SIG-M5 treated with dmso at 0.1 percent for 504 hours (cell line): ENCODE data around the gene CPXM2.
A peak's percentile ranks its signal among the peaks of the same experiment; 100 is the strongest.

ENCODE experiments used
- DNase-seq: peaks from one replicate; lab custom pipeline; 2025; ENCODE audit not compliant: unreplicated experiment; lab: John Stamatoyannopoulos, UW

Gene CPXM2

DNA sequence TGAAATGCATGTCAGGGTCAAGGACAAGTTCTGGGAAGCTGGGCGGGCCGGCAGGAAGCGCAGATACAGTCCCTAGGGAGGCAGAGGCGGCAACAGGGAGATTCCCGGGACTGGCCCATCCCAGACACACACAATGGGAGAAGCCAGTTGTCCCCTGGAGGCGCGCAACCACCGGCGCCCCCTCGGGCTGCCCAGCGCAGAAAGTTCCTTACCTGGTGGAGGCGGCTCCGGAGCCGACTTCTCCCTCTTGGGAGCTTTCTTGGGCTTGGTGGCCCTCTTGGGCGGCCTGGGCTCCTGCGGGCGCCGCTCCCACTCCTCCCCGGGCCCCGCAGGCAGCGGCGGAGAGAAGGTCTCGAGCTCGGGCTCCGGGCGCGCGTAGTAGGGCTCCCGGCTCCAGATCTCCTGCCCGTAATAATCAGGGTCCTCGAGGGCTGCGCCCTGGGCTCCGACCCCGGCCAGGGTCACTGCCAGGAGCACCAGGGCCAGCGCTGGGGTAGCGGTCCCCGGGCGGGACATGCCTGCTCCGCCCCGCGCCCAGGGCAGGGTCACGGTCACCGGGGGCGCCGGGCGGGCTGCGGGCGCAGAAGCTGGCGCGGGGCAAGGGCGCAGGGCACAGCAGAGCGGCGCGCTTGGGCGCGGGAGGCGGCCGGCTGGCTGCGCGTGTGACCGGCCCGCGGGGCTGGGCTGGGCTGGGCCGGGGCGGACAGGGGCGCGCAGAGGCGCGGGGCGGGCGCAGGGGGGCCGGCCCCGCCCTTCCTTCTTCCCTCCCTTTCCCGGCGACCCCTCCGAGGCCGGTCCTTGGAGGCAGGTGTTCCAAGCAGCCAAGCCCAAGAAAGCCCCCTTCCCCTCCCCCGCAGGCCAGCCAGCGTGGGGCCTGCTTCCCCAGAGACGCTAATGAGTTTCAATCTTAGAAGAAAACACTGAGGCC lies at the start of gene CPXM2:
CPXM2 (minus strand) TSS at position 664 of the 928 bp plus-strand sequence; CDS start at position 516, 148 bp downstream.
- DNase-seq: no peak

DNA sequence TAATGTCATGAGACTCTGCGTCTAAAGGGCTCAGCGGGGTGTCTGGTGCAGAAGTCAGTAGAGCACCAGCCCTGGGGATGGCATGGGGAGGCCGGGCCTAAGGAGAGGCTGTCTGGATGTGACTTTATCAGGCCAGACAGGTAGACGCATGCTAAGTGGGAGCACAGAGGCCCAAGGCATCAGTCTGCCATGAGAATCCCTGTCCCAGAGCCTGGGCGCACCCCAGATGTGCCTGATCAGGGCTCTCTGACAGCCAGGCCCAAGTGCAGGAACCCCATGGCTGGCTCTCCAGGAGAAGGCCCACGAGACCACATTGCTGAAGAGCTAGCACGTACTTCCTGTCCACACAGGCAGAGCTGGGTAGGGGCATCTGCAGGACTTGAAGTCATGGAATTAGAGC lies 48.0 kb upstream of the CPXM2 start:
- DNase-seq: no peak

DNA sequence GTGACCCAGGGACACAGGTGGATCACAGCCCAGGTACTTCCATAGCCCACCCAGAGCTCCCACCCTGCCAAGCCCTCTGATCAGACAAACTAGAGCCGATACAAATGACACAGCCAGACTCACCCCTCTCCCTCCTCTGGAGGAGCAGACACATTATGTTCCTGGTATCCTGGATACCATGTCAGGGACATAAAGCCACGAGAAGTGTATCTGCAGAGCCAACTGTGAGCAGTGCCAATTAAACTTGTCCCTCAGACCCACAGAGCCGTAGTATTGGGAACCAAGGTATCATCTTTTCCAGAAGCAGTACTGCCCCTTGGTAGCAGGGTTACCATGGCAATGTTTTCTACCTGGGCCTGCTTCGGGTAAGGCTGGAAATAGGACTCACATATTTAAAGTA lies 47.3 kb upstream of the CPXM2 start:
- no peak for DNase-seq

DNA sequence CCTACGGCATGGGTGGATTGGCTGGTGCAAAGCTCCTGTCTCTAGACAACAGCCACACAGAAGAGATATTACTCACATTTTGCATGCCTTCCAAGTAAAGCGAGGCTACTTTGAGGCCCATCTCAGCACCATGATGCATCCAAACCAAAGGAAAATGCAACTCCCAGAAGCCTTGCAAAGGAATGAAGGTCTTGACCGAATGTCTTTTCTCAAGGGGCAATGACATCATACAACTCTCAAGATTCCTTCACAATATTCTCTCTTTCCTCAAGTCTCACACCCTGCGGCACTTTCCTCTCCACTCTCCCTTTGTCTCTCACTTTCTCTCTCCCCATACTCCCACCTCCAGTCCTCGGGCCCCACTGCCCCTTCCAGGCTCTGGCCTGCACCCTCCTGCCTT lies 44.8 kb upstream of the CPXM2 start:
- DNase-seq: no peak

DNA sequence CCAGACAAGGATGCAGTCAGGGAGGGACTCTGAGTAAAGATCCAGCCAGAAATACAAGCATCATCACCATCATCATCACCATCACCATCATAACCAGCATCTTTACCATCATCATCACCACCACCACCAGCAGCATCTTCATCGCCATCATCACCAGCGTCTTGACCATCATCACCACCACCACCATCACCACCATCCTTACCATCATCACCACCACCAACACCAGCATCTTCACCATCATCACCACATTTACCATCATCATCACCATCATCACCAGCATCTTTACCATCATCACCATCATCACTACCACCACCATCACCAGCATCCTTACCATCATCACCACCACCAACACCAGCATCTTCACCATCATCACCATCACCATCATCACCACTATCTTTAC lies 44.1 kb upstream of the CPXM2 start:
- DNase-seq: no peak

DNA sequence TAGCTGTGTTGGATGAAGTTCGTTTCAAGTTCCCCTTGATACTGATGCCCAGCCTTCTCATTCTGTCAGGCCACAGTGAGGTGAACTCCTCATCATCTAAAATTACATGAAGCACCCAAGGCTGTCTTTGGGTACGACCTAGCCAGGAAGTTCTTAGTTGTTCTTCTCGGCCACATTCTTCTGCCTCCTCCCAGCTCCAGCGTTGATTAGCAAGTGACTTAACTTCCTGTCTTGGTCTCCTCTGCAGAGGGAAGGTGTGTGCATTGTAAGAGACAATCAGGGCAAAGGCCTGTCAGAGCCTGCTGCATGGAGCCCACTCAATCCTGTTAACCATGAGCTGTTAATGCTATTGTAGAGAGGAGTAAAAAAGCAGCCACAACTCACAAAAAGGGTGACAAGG lies 43.2 kb upstream of the CPXM2 start:
- DNase-seq: no peak

DNA sequence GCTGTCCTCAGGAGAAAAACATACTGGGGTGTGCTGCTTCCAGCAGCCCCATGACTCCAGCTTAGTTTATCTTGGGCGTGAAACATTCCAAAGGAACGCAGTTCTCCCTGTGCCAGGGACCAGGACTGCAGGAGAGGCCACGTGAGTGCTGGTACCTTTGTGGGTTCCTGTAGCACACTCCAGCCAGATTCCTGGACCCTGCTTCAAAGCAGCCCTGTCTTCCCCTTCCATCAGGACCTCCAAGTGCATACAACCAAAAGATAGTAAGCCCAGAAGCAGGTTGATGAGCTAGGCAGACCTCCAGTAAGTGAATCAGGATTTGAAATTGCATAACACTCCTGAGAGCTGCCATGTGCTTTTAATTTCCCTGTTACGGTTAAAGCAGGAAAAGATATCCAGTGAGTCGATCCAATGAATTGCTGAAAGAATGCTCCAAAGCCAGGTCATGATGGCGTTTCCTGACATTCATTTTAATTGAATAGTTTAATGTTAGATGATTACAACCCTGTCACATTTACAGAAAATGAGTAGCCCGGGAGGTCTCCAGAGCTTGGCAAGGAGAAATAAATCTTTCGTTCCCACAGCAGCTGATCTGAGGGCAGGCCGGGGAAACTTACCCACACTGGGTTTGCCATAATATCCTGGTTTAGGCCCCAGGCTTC lies 38.9 kb upstream of the CPXM2 start:
- no peak for DNase-seq

DNA sequence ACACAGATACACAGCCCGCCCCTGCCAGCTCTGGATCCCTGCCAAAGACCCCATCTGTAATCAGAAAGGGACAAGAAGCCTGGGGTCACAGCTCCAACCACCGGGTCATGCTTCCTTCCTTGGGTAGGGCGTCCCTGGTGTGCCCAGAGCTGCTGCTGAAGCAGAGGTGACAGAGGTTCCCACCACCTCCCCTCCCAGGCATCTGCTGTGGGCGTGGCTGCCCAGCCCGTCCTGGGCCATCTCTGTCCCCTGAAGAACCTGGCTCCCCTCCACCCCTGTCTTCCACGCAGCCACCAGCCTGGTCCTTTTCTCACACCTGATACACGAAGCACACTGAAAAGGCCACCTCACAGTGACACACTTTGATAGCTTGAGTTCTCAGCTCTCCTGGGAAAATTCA lies 38.2 kb upstream of the CPXM2 start:
- no peak for DNase-seq

DNA sequence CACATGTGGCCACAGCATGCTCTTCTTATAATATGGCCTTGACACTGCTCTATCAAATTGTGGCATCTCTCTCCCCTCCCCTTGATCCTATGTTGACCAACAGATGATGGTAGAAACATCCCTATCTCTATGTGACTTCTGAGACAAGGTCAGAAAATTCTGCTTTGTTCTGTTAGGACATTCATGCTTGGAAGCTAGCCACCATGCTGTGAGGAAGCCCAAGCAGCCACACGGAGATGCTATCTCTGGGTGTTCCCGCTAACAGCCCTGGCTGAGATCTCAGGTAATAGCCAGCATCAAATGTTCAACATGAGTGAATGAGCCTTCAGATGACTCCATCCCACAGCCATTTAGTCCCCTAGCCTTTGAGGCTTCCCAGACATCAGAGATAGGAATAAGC lies 36.8 kb upstream of the CPXM2 start:
- no peak for DNase-seq

DNA sequence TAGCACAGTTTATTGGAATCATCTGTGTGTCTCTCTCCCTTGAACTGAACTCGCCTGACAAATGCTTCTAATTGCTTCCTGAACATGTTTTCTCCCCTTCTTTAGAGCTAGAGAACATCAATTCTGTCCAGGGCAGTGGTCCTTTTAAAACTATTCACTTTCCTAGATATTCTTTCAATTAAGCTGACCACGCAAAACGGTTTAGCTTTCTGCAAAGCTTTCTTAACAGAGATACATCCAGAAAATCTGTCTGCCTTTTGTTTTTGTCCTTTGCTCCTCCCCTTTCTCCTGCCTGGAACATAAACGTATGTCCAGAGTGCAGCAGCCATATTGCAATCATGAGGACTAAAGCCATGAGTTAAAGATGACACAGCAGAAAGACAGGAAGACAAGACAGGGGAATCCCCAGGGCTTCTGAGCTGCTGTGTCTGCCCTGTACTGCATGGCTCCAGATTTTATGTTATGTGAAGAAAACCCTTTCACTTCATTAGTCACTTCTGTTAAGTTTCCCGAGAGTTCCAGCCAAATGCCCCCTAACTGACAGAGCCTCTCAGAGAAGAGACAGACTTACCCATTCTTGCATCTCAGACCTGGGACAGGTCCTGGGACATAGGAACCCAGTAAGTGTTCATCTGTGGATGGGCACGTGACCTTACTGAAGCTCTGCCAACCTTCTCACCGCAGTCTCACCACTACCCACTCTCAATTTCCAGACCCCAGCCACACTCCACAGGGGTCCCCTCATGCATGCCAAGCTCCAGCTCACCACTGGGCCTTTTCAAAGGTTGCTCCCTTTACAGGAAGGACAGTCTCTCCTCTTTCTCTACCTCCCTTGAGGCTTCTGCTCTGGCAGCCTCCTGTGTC lies 35.0 kb upstream of the CPXM2 start:
- no peak for DNase-seq

DNA sequence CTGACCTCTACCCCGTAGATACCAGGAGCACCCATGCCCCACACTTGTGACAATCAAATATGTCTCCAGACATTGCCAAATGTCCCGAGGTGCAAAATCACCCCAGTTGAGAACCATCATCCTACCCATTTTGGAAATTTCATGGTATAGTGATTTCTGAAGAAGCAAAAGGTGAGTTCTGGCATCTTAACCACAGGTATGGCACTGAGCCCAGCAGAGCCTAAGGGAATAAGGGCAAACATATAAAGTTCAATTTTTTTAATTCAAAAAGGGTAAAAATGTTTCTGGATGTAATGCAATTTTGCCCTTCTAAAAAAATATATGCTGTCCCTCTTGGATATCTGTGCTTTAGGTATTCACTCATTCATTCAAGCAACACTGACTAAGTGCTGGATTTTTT lies 30.5 kb upstream of the CPXM2 start:
- DNase-seq: no peak

DNA sequence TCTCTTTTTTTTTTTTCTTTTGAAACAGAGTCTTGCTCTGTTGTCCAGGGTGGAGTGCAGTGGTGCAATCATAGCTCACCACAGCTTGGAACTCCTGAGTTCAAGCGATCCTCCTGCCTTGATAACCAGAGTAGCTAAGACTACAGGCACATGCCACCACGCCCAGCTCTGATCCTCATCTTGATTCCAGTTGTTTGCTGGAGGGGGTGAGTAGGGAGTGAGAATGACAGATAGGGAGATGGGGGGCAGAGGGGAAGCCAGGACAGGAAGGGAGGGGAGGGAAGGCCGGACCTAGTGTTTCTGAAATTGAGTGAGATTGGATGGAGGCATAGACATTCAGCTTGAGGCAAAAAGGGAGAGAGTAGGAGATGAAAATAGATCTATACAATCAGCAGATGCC lies 25.2 kb upstream of the CPXM2 start:
- DNase-seq: no peak

DNA sequence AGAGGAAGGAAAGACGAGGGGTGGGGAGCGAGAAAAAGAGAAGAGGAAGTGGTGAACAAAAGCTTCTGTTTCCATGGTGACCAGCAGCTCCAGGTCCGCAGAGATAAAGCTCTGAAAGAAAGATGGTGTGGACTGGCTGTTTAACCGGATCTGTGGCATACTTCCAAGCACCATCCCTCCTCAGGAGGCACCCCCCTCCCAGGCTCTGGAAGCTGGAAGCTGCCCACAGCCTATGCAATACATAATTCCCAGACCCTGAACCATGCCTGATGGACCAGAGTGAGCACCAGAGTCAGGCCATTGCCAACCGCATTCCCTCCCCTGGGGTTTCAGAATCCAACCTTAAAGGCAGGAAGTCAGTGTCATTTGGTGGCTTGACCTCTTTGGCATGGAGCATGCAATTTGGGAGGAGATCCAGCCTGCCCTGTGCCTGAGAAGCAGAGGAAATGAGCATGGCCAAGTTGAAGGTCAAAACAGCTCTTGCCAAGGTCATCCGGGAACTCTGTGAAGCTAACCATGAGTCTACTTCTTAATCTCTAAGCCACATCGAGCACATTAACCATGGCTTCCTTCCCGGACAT lies 22.2 kb upstream of the CPXM2 start:
- peak; percentile 40 for DNase-seq

DNA sequence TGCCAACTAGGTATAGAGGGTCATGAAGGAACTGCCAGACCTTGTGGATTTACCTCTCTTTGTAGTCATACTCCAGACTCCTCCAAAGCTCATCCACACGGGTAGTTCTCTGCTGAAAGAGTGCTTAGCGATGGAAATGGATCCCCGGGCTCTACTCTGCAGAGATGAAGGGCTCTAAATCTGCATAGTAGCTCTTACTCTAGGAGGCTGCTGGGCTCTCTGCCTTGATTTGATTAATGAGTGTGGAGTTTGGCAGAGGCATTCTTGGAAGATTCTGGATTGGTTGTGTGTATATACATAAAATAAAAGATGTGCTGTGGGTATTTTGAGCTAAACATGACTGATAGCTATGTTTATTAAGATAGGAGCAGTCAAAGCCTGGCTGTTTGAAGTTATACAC lies 21.3 kb upstream of the CPXM2 start:
- no peak for DNase-seq

DNA sequence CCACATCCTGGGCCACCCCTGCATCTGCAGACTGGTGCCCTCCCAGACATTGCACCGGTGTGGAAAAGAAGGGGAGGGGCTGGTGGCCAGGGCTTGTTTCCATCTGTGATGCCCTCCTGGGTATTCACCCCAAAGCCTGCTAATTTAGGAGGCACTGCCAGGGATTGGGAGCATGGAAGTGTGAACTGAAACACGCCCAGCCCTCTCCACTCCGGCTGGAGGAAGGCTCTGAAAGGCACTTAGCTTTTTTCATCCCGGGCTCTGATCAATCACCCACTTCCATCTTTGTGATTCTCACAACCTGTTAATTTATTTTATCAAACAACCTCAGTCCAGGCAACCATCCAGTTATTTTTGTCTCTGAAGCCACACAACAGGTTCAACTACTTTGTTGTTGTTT lies 20.9 kb upstream of the CPXM2 start:
- no peak for DNase-seq

DNA sequence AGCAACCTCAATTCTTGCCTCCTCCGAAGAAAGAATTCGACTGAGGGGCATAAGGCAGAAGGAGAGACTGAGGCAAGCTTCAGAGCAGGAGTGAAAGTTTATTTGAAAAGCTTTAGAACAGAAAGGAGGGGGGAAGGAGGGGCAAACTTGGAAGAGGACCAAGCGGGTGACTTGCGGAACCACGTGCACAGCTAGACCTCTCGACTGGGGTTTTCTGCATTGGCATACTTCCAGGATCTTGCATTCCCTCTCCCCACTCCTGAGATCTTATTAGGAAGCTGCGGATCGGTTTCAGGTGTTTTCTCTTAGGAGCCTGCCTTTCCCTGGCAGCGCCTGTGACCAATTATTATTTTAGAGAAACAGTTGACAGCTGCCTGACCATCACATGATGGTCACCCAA lies 20.3 kb upstream of the CPXM2 start:
- no peak for DNase-seq

DNA sequence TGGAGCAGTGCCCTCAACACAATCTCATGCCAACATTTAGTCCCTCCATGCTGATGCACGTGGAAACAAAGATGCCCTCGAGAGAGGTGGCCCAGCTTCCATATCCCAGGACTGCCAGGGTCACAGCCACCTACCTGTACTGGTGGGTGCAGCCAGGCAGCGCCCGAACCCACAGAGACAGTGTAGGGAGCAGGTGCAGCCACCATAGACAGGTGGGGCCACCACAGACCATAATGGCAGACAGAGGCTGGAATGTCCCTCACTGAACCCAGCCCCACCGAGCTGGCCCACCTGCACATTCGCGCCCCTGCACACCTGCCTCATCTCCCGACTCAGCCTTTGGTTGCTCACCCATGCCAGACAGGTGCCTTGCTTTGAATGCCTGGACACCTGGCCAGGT lies 18.3 kb upstream of the CPXM2 start:
- DNase-seq: no peak

DNA sequence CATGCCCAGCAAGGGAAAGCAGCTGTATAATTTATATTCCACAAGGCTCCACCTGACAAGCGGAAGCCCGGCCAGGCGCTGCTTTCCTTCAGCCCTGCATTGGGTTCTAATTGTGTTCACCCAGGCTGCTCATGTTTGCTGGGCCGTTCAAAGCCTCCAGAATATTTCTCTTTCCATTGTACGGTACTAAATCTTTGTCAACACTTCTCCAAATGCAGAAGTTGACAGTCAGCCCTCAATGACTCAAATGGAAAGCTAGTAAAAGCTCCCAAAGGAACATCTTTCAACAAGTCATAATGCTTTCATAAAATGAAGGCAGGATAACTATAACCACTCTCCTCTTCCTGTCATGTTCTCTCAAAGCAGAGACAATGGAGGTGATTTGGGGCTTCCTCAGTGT lies 17.8 kb upstream of the CPXM2 start:
- no peak for DNase-seq

DNA sequence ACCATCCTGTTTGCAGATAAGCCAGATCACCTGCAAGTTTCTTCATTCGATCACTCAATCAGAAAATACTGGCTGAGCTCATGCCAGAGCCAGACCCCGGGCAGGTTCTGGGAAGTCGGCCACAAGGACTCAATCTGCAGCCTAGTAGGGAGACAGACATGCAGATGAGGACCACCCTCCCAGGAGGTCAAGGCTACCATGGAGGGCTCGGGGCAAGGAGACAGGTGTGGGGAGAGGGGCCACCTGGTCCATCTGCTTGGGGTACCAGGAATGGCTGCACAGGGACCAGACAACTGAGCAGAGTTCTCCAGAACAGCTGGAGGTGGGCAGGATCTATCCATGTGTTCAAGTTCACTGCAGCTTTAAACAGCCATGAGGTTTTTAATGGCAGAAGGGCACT lies 16.8 kb upstream of the CPXM2 start:
- no peak for DNase-seq

DNA sequence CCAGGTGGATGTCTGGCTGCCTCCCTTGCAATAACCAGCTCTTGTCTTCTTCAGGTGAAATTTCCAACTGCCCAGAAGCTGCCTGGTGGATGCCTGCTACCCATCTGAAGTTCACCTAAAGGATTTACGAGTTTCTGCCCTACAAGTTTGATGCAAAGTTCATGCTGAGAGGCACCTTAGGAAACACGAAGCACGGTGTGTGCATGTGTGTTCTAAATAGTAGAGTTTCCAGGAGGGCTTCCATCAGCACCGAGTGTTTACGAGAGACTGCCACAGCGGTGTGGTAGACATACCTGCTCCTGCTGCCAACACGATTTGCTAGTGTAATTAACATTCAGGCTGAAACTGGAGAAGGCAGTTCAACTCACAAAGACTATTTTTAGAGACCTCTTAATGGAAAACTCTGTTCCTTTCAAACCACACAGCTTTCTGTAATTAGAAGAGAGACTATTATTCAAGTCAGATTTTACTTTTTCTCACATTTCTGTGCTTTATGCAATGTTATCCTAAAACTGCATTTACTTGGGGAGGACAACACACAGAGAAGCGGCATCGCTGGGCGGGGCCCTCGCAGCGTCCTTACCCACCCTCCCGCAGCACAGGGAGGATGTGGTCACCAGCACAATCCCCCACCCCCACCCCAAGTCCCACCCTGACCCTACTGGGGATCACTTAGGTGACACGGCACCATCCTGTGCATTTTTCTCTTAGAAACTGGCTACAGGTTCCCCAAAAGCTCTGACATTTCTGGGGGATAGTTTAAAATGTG lies 15.5 kb upstream of the CPXM2 start:
- no peak for DNase-seq

DNA sequence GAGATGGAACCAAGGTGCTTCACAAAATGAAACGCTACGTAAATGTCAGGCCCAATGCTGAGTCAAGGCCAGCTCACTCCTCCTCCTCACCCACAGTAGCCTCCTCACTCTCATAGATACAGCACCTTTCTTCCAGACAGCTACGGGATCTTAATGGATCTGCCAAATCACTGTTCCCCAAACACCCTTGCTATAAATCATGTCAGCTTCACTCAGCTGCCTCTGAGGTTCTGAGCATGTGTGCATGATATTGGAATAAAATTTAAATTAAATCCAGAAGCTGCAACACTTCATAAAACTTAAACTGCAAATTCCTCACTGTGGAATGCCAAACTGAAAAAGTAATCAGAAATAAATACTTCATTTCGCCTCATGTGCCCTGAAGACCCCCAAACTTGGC lies 14.7 kb upstream of the CPXM2 start:
- no peak for DNase-seq
